PC-3 (cell line): Measurements from ENCODE around the gene TMEM131.

Experiments
- EZH2 ChIP-seq: fragments of 300-600 bp; sonication (generic); IDR thresholded peaks from one replicate; pipeline ENCODE4 v1.6.1; 2017; ENCODE audit warnings: antibody characterized with exemption, mild to moderate bottlenecking, low read length; ENCODE audit not compliant: unreplicated experiment
- TF ChIP-seq, protein P1 (sequence below): fragments of 300-600 bp; sonication (generic); conservative IDR thresholded peaks from 2 replicates; pipeline ENCODE4 v1.5.1; 2017; ENCODE audit warnings: antibody characterized with exemption, low read depth, mild to moderate bottlenecking, low read length

DNA sequence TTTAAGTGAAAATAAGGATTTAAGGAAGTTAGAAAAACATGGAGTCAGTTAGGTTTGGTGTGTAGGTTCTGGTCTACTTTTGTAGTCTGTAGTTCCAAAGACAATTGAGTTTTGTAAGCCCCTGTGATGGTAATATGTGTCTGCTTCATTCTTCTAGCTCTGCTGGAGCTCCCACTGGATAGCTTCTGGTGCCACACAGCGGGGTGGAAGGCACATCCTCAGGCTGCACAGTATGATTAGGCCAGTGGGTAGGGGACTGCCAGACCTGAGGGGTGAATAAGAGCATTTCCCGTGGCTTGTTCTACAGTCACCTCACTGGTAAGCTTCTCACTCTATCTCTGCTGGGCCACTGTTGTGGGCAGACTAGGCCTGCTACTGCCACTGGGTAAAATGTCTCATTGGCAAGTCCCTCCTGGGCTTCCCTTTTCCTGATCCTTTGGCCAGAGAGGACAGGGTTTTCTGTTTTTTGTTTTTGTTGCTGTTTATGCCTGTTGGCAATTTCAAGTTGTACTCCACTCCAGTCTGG, 44.5 kb downstream of the TMEM131 start:
- TF ChIP-seq, protein P1, sequence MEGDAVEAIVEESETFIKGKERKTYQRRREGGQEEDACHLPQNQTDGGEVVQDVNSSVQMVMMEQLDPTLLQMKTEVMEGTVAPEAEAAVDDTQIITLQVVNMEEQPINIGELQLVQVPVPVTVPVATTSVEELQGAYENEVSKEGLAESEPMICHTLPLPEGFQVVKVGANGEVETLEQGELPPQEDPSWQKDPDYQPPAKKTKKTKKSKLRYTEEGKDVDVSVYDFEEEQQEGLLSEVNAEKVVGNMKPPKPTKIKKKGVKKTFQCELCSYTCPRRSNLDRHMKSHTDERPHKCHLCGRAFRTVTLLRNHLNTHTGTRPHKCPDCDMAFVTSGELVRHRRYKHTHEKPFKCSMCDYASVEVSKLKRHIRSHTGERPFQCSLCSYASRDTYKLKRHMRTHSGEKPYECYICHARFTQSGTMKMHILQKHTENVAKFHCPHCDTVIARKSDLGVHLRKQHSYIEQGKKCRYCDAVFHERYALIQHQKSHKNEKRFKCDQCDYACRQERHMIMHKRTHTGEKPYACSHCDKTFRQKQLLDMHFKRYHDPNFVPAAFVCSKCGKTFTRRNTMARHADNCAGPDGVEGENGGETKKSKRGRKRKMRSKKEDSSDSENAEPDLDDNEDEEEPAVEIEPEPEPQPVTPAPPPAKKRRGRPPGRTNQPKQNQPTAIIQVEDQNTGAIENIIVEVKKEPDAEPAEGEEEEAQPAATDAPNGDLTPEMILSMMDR = no peak
- no peak for TF ChIP-seq EZH2
